GM03348 (cell line): ENCODE results near the gene IDH3G.

Experiments
- DNase-seq: peaks from one replicate; pipeline ENCODE4 v3.0.0; 2012; ENCODE audit warnings: low spot score

Gene IDH3G

DNA sequence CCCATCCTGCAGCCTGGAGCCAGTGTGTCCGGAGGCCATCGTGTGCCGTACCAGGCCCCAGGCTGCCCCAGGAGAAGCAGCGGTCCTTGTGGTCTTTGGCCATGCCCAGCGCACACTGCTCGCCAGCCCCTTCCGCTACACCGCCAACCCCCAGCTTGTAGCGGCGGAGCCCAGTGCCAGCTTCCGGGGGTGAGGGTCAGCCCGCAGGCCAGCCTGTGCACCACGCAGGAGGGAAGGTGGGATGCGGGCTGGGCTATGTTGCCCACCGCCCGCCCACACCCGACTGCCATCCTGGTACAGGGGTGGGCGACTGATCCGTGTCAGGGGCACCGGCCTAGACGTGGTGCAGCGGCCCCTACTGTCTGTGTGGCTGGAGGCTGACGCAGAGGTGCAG, 21.0 kb downstream of the IDH3G start:
- no peak for DNase-seq

- DNase-seq = no peak
Observed at GRCh38 chrX:153772316-153773217, 21.6 kb downstream of the IDH3G start.

GRCh38 chrX:153771415-153772315, 22.5 kb downstream of the IDH3G start:
- no peak for DNase-seq

GRCh38 chrX:153770601-153771414, 23.4 kb downstream of the IDH3G start:
- no peak for DNase-seq

- no peak for DNase-seq
Observed at GRCh38 chrX:153769865-153770600, 24.1 kb downstream of the IDH3G start.

GRCh38 chrX:153769158-153769864, 24.9 kb downstream of the IDH3G start:
- DNase-seq = no peak

- no peak for DNase-seq
Observed at GRCh38 chrX:153768311-153769157, 25.6 kb downstream of the IDH3G start.

DNA sequence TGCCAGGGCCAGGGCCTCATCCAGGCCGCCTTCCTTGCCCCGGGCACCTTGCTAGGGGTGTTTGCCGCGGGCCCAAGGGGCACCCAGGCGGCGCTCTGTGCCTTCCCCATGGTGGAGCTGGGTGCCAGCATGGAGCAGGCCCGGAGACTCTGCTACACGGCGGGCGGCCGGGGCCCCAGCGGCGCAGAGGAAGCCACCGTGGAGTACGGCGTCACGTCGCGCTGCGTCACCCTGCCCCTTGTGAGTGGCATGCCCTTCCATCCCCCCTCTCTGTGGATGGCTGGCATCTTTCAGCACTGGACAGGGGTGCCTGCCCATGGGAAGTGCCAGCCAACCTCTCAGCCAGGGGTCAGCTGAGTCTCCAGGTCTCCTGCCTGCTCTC, 26.5 kb downstream of the IDH3G start:
- DNase-seq = no peak

GRCh38 chrX:153766871-153767673, 27.1 kb downstream of the IDH3G start:
- DNase-seq = no peak

GRCh38 chrX:153766098-153766817, 27.9 kb downstream of the IDH3G start:
- DNase-seq = peak; percentile 83

GRCh38 chrX:153765138-153766079, 28.8 kb downstream of the IDH3G start:
- DNase-seq = no peak

DNA sequence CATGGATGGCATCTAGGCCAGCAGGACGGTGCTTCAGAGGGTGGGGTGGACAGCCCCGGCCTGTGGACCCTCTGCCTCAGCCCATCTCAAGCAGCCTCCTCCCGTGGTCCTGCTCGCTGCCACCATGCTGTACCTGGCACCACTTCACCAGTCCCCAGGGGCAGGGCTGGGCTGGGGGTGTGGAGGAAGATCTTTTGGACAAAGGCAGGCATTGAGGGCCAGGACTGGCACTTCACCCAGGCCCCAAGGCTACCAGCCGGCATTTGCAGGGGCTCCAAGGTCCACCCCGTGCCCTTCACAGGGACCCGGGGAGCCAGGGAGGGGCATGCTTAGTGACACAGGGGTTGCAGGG, 29.4 kb downstream of the IDH3G start:
- no peak for DNase-seq

- peak; percentile 92 for DNase-seq
Observed at GRCh38 chrX:153763989-153764755, 30.0 kb downstream of the IDH3G start, which contains the start of gene PLXNB3. TSS of gene PLXNB3 (plus strand) at chrX:153764249. CDS start at chrX:153765536, 1,287 bp downstream.

DNA sequence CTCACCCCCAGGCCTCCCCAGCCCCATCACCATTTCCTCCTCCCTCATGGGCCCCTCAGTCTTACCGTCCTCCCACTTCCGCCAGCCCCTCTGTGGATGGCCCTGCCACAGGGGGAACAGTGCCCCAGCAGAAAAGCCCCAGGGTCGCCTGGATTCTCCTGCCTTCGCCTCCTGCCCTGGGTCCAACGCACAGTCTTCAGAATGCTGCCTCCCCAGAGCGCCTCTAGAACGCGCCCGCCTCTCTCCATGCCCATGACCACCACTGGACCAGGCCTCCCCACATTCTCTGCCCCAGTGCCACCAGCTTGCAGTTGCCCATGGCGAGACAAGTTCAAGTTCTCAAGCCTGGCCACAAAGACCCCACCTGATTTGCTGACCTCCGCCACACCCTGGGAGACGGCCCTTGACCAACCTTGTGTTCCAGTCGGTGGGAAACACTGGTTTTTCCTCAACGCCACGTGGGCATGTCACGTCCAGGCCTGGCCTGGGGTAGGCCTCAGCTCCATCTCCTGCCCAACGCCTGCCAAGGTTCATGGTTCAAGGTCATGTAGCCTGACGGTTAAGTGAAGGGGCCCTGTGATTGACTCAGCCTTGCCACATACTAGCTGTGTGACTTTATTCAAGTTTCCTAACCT, 30.8 kb downstream of the IDH3G start:
- no peak for DNase-seq

DNA sequence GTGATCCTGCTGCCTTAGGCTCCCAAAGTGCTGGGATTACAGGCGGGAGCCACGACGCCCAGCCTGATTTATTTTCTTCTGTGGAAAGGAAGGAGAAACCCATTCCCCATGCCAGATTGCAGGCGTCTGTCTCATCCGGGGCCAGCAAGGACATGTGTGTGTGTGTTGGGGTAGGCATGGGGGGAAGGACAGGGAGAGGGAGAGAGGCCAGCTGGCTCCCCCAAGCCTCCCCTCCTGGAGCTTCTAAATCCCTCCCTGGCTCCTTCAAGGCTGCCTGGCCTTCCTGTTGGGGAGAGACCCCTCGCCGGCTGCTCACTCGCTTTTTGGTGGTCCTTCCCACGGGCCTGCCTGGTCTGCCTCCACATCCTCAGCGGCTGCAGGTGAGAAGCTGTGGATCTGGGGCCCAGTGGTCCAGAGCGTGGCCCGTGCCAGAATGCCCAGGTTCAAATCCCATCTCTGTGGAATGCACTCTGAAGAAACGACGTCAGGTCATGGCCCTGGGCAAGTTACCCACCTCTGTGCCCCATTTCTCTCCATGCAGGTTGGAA, 31.5 kb downstream of the IDH3G start:
- DNase-seq = no peak
